K562 (cell line): ENCODE data around the gene LRPAP1. TPM values are rescaled to one million over a fixed set of nuclear protein-coding genes. Genes with fewer than 3 reads are reported as not detected.

Experiments
- ZNF707 ChIP-seq: fragments of 250-450 bp; sonication (Bioruptor Pico); conservative IDR thresholded peaks from 2 replicates; pipeline ENCODE4 v1.8.0; 2022; ENCODE audit warnings: inconsistent platforms, mild to moderate bottlenecking, moderate library complexity
- polyA plus RNA-seq, 8 experiments: library from polyadenylated mRNA; depleted of rRNA in 4 of 8; stranded (reverse) in 5 of 8; unstranded in 3 of 8; fragments of >200 nt; fragmentation: Nextera tagmentation in 2 of 8; fragmentation: Illumina TruSeq in 1 of 8; extraction: Ambion mirVana in 2 of 8; extraction: Trizol in 1 of 8; gene quantifications; 2 replicates each; pipeline versions ENCODE4 v1.2.1 to v1.2.3, GENCODE V29; 2011 to 2014; ENCODE audit warnings: inconsistent platforms in 1 of 8, missing spikeins in 1 of 8
- total RNA-seq, 7 experiments: library from RNA; depleted of rRNA in 6 of 7; stranded (reverse); fragments of >200 nt in 6 of 7; fragmentation: Illumina TruSeq in 2 of 7; extraction: Trizol in 2 of 7; gene quantifications; 2 replicates each; pipeline versions ENCODE4 v1.2.1 to v1.2.3, GENCODE V29; 2011 to 2021; ENCODE audit warnings: low replicate concordance in 1 of 7
- TF ChIP-seq, protein P1 (sequence below), 2 experiments: fragments of 450-650 bp; formaldehyde crosslinking in 1 of 2; IDR thresholded peaks; 2 replicates each; pipeline versions ENCODE4 v1.4.0 to v1.6.1; 2014 to 2020; ENCODE audit warnings: mild to moderate bottlenecking in 2 of 2, borderline replicate concordance in 1 of 2, low read depth in 1 of 2
- TF ChIP-seq, protein P2 (sequence below), 2 experiments: fragments of 450-650 bp in 1 of 2; sonication (generic) in 1 of 2; formaldehyde crosslinking in 1 of 2; IDR thresholded peaks; 2 replicates each; pipeline versions ENCODE4 v1.7.1 to v1.9.0; 2016 to 2022; ENCODE audit warnings: inconsistent platforms in 1 of 2, mild to moderate bottlenecking in 1 of 2, missing genetic modification reagents in 1 of 2

The LRPAP1 gene
- total and polyA plus RNA-seq, 9 of the 15 experiments (the other 6 are each of a cell fraction or from before 2014, with no cell fraction given) = 1.1 to 75.5 (median 41.8) TPM

DNA sequence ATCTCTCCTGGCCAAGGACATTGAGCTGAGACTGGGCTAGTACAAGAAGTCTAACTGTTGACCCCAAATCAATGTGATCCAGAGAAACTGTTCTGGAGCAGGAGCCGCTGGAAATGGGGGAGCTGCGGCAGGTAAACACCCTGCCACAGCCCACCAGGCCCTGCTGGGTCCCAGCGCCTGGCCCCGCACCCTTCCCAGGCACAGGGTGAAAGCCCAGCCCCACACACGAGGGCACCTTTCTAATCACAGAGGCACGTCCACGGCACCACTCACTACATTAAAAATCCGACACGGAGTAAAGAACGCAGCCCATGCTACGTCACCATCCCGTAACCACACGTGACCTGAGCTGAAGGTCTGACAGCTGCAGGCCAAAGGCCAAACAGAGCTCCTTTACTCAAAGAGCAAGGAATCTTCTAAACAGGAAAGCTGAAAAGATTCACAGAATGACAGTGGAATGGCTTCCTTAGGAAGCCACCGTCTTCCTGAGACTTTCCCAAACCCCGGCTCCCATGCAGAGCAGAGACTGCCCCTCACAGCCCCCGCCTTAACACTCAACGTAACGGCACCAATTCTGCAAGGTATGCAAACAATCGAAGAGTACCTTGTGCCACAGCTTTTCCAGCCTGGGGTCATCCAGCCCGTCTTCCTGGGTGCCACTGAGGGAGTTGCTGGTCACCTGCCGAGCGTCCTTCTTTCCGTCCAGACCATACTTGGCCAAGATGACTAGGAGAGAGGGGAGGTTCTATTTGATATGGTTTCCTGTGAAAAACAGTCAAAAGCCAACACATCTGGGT is 12.6 kb downstream of the LRPAP1 start (continued):
- TF ChIP-seq, protein P1, sequence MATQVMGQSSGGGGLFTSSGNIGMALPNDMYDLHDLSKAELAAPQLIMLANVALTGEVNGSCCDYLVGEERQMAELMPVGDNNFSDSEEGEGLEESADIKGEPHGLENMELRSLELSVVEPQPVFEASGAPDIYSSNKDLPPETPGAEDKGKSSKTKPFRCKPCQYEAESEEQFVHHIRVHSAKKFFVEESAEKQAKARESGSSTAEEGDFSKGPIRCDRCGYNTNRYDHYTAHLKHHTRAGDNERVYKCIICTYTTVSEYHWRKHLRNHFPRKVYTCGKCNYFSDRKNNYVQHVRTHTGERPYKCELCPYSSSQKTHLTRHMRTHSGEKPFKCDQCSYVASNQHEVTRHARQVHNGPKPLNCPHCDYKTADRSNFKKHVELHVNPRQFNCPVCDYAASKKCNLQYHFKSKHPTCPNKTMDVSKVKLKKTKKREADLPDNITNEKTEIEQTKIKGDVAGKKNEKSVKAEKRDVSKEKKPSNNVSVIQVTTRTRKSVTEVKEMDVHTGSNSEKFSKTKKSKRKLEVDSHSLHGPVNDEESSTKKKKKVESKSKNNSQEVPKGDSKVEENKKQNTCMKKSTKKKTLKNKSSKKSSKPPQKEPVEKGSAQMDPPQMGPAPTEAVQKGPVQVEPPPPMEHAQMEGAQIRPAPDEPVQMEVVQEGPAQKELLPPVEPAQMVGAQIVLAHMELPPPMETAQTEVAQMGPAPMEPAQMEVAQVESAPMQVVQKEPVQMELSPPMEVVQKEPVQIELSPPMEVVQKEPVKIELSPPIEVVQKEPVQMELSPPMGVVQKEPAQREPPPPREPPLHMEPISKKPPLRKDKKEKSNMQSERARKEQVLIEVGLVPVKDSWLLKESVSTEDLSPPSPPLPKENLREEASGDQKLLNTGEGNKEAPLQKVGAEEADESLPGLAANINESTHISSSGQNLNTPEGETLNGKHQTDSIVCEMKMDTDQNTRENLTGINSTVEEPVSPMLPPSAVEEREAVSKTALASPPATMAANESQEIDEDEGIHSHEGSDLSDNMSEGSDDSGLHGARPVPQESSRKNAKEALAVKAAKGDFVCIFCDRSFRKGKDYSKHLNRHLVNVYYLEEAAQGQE (IDR thresholded peaks at IDR 0.05; ENCODE audit: borderline replicate concordance) = no peak
- TF ChIP-seq, protein P1 (CRISPR knock-in tag; IDR thresholded peaks at IDR 0.05; ENCODE audit: low read depth) = no peak
- no peak for TF ChIP-seq ZNF707 (CRISPR knock-in tag)
- TF ChIP-seq, protein P2, sequence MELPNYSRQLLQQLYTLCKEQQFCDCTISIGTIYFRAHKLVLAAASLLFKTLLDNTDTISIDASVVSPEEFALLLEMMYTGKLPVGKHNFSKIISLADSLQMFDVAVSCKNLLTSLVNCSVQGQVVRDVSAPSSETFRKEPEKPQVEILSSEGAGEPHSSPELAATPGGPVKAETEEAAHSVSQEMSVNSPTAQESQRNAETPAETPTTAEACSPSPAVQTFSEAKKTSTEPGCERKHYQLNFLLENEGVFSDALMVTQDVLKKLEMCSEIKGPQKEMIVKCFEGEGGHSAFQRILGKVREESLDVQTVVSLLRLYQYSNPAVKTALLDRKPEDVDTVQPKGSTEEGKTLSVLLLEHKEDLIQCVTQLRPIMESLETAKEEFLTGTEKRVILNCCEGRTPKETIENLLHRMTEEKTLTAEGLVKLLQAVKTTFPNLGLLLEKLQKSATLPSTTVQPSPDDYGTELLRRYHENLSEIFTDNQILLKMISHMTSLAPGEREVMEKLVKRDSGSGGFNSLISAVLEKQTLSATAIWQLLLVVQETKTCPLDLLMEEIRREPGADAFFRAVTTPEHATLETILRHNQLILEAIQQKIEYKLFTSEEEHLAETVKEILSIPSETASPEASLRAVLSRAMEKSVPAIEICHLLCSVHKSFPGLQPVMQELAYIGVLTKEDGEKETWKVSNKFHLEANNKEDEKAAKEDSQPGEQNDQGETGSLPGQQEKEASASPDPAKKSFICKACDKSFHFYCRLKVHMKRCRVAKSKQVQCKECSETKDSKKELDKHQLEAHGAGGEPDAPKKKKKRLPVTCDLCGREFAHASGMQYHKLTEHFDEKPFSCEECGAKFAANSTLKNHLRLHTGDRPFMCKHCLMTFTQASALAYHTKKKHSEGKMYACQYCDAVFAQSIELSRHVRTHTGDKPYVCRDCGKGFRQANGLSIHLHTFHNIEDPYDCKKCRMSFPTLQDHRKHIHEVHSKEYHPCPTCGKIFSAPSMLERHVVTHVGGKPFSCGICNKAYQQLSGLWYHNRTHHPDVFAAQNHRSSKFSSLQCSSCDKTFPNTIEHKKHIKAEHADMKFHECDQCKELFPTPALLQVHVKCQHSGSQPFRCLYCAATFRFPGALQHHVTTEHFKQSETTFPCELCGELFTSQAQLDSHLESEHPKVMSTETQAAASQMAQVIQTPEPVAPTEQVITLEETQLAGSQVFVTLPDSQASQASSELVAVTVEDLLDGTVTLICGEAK (IDR thresholded peaks at IDR 0.05) = no peak
- TF ChIP-seq, protein P2 (CRISPR knock-in tag; IDR thresholded peaks at IDR 0.05) = no peak
